ENCODE data around the gene DAPK2. TPM values are rescaled to one million over a fixed set of nuclear protein-coding genes. Genes with fewer than 3 reads are reported as not detected.

Gene DAPK2
- total RNA-seq, 1 donor from 2014 or later: 39.0 TPM

- TF ChIP-seq CTCF (IDR thresholded peaks at IDR 0.05; ENCODE audit: borderline replicate concordance): no peak
Measured at GRCh38 chr15:64006642-64007041, 39.6 kb downstream of the DAPK2 start.

GRCh38 chr15:64004587-64004986 is 41.7 kb downstream of the DAPK2 start:
- no peaks in the 10 kb centered on the region for H3K27me3 ChIP-seq (ENCODE audit: low read depth)
- no peaks in the 10 kb centered on the region for H3K36me3 ChIP-seq
- intact Hi-C loops (cut with micrococcal nuclease): no loop called here
- peak overlapping the region; percentile 66 for H3K27ac ChIP-seq (replicated peaks)
- no peak overlapping the region for H3K4me3 ChIP-seq
- no peak for TF ChIP-seq CTCF (IDR thresholded peaks at IDR 0.05; ENCODE audit: borderline replicate concordance)
- H3K4me1 ChIP-seq: peaks cover 91% of the 10 kb centered on the region
- no peaks in the 10 kb centered on the region for H3K9me3 ChIP-seq (replicated peaks)
- DNase-seq: no peak

More at GRCh38 chr15:64006642-64007041, 39.6 kb downstream of the DAPK2 start:
- Histone ChIP-seq H3K27ac (replicated peaks) (peak overlapping the region; percentile 4), H3K4me1 (peaks cover 92% of the 10 kb centered on the region), H3K36me3 (no peaks in the 10 kb centered on the region), H3K27me3 (ENCODE audit: low read depth) (no peaks in the 10 kb centered on the region), H3K9me3 (replicated peaks) (no peaks in the 10 kb centered on the region), H3K4me3 (no peak overlapping the region)
- intact Hi-C loops (cut with micrococcal nuclease): no loop called here
- DNase-seq: no peak

- no peak overlapping the region for H3K4me3 ChIP-seq
- intact Hi-C loops (cut with micrococcal nuclease): no loop called here
- no peak for TF ChIP-seq CTCF (IDR thresholded peaks at IDR 0.05; ENCODE audit: borderline replicate concordance)
- peak overlapping the region; percentile 66 for H3K27ac ChIP-seq (replicated peaks)
- no peaks in the 10 kb centered on the region for H3K9me3 ChIP-seq (replicated peaks)
- no peaks in the 10 kb centered on the region for H3K36me3 ChIP-seq
- DNase-seq: no peak
- peaks cover 91% of the 10 kb centered on the region for H3K4me1 ChIP-seq
- no peaks in the 10 kb centered on the region for H3K27me3 ChIP-seq (ENCODE audit: low read depth)
Measured at GRCh38 chr15:64004056-64004455, 42.2 kb downstream of the DAPK2 start.

- Histone ChIP-seq H3K9me3 (replicated peaks) (no peaks in the 10 kb centered on the region), H3K4me3 (no peak overlapping the region), H3K27me3 (ENCODE audit: low read depth) (no peaks in the 10 kb centered on the region), H3K4me1 (peaks cover 91% of the 10 kb centered on the region), H3K36me3 (no peaks in the 10 kb centered on the region), H3K27ac (replicated peaks) (peak overlapping the region; percentile 66)
- DNase-seq: no peak
- no peak for TF ChIP-seq CTCF (IDR thresholded peaks at IDR 0.05; ENCODE audit: borderline replicate concordance)
- intact Hi-C loops (cut with micrococcal nuclease): no loop called here
Measured at GRCh38 chr15:64003182-64003581, 43.1 kb downstream of the DAPK2 start.

GRCh38 chr15:64001148-64001547 is 45.1 kb downstream of the DAPK2 start:
- Histone ChIP-seq H3K36me3 (no peaks in the 10 kb centered on the region), H3K27ac (replicated peaks) (peak overlapping the region; percentile 83), H3K4me3 (no peak overlapping the region), H3K4me1 (peaks cover 90% of the 10 kb centered on the region), H3K9me3 (replicated peaks) (no peaks in the 10 kb centered on the region), H3K27me3 (ENCODE audit: low read depth) (no peaks in the 10 kb centered on the region)
- no peak for DNase-seq
- intact Hi-C loops (cut with micrococcal nuclease): no loop called here
- no peak for TF ChIP-seq CTCF (IDR thresholded peaks at IDR 0.05; ENCODE audit: borderline replicate concordance)
